Activated T-cell treated with anti-CD3 and anti-CD28 coated beads for 1 hour (primary cell): ENCODE data around the gene SETBP1.

Experiments used
- DNase-seq: peaks from one replicate; pipeline ENCODE4 v3.0.0-alpha.2; 2020; ENCODE audit warnings: low read depth

The SETBP1 gene

GRCh38 chr18:44680273-44681075 is at the start of gene SETBP1:
Gene SETBP1, plus strand, starts transcription at chr18:44680888. Its CDS starts 20,459 bp downstream, at chr18:44701347.
- DNase-seq: no peak

GRCh38 chr18:44632469-44633145 is 48.1 kb upstream of the SETBP1 start:
- no peak for DNase-seq

GRCh38 chr18:44635546-44635945 is 45.1 kb upstream of the SETBP1 start:
- DNase-seq: no peak

DNA sequence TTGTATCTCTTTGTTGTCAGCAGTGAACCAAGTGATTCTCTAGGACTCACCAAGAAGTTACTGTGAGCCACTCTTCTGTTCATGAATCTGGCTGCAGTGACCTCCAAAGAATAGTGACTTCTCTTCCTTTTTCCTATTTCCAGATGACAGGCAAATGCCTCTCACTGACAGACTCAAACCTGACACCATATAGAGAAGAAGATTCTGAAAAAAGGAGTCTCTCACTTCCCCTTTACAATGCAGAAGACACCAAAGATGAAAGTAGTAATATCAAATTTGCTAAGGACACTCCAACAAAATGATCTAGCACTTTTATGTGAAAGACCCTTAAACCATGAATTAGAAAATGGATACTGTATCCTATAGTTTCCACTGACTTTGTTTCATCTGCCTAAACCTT is 44.4 kb upstream of the SETBP1 start:
- no peak for DNase-seq

- DNase-seq: no peak
Observed at GRCh38 chr18:44637210-44638033, 43.3 kb upstream of the SETBP1 start.

DNA sequence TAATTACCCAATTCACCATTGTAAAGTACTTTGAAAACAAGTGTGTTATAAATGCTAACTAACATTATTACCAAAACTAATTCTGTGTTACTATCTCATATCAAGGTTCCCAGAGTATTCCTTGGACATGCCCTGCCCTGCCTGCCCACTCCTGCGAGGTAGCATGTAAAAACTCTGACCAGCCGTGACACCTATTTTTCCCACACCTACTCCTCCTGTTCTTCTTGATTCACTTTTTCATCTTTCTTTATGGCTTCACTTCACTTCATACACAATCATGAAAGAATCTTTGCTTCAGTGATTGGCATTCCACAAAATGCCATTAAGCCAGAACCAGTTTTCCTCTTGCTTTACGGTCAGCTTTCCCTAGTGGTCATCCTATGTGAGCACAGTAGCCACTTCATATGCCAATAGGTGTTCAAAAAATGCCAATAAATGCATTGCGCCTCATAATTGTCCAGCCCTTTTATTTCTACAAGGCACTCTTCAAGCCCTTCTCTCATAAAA is 42.6 kb upstream of the SETBP1 start:
- no peak for DNase-seq

DNA sequence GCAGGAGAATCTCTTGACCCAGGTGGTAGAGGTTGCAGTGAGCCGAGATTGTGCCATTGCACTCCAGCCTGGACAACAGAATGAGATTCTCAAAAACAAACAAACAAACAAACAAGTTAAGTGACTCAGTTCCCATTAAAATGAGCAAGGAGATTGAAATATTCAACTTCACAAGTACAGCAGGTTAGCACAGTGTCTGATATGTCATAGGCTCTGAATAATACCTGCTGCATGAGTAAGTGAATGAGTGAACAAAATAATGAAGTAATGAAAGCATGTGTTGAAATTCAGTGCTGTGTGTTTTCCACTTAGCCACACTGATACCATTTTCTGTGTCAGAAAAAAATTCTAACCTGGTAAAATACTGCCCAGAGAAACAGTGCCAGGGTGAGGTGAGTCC is 41.9 kb upstream of the SETBP1 start:
- DNase-seq: no peak

DNA sequence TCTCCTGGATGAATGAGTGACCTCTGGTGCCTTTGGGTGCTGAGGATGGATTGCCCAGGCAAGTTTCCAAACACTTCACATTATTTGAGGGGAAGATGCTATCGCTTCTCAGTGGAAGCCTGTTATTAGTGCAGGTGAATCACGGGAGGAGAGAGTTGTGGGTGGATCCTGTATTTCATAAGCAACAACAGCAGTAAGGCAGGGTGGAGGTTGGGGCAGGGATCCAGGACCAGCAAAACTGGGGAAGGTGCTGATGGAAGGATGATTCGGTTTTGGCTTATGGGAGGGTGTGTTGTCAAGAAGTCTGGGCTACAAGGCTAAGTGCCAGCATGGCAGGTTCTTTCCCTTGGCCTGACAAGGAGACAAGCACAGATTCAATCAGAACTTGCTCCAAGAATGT is 37.7 kb upstream of the SETBP1 start:
- DNase-seq: no peak

- DNase-seq: no peak
Observed at GRCh38 chr18:44651478-44651877, 29.2 kb upstream of the SETBP1 start.

- no peak for DNase-seq
Observed at GRCh38 chr18:44651918-44652572, 28.6 kb upstream of the SETBP1 start.

- no peak for DNase-seq
Observed at GRCh38 chr18:44652722-44653121, 28.0 kb upstream of the SETBP1 start.

- DNase-seq: no peak
Observed at GRCh38 chr18:44654573-44654972, 26.1 kb upstream of the SETBP1 start.

DNA sequence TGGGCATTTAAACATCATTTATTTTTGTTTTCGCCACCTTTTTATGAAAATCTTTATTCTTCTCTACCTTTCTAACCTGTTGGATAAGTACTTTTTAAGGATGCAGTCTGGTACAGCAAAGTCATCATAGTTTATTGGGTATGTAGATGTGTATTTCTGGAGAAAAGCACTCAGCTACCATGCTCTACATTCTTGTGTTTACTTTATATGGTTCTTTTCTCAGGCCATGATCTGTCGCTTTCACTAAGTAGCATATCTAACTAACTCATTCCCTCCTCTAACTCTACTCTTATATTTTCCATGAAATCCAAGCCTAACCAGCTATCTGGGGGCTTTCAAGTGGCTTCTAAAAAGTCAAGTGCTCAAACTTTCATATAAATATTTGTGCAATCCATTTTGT is 25.3 kb upstream of the SETBP1 start:
- DNase-seq: no peak

- no peak for DNase-seq
Observed at GRCh38 chr18:44659771-44660170, 20.9 kb upstream of the SETBP1 start.

GRCh38 chr18:44668270-44668975 is 12.3 kb upstream of the SETBP1 start:
- no peak for DNase-seq

DNA sequence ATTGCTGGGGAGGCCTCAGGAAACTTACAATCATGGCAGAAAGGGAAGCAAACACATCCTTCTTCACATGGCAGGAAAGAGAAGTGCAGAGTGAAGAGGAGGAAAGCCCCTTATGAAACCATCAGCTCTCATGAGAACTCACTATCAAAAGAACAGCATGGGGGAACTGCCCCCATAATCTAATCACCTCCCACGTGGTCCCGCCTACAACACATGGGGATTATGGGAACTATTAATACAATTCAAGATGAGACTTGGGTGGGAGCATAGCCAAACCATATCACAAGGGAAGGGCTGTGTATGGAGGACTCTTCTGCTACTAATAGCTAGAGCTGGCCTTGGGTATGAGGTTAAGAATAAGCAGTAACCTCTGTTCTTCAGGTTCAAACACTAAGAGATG is 8.8 kb upstream of the SETBP1 start:
- no peak for DNase-seq

- DNase-seq: no peak
Observed at GRCh38 chr18:44672506-44672905, 8.2 kb upstream of the SETBP1 start.

- DNase-seq: no peak
Observed at GRCh38 chr18:44673256-44673880, 7.3 kb upstream of the SETBP1 start.

DNA sequence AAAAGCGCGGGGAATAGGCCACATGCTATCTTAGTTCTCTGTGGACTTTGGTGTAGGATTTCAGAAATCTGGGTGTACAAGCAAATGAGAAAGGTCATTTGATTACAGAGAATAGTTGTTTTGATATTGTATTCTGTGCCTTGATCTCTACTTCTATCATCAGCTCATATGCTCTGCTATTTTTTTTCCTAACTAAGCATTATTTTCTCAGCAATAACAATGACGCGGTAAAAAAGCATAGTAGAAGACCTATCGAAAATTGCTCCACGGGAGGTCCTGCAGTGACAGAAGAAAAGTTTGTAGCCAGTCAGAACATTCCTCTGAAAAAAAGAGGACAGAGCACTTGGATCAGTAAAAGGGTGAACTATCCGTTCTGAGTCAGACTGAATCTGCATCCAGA is 2.8 kb upstream of the SETBP1 start:
- DNase-seq: no peak

DNA sequence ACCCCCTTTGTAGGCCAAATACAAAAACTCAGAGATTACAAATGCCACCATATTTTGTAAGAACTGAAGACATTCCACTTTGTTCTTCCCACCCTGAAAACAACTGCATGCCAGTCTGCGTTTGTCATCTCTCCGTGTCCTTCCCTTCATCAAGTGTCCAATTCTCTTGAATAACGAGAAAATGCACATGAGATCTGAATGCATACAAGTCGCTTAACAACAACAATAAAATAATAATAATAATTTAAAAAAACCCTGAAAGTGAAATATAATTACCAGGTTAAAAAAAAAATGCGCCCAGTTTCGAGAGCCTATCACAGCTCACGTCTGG is 2.0 kb upstream of the SETBP1 start:
- no peak for DNase-seq
